PC-9 (cell line): ENCODE measurements around the gene DDIT4. TPM values are rescaled to one million over a fixed set of nuclear protein-coding genes. Genes with fewer than 3 reads are reported as not detected.
A peak's percentile ranks its signal among the peaks of the same experiment; 100 is the strongest.
"Not testable (repeated sequence)": the region's sequence is repeated elsewhere in the genome, so short reads cannot be mapped to it uniquely, and the experiment has no call there.

Experiments
- Bru-seq: library from RNA; stranded (reverse); fragments of 400-500 nt; gene quantifications from one replicate; lab custom pipeline; 2021; lab: Mats Ljungman, UMichigan
- BruChase-seq, 2 experiments: library from RNA; stranded (reverse); fragments of 400-500 nt; gene quantifications; one replicate each; lab custom pipeline; 2021; lab: Mats Ljungman, UMichigan
- BruUV-seq: library from RNA; stranded (reverse); fragments of 400-500 nt; replicated peaks from 2 replicates; lab custom pipeline; 2021; lab: Mats Ljungman, UMichigan
- CTCF ChIA-PET: fragments of 300-600 bp; sonication (Branson Sonifier 250); formaldehyde crosslinking; loops from one replicate; lab custom pipeline; 2022; ENCODE audit warnings: antibody characterized with exemption; lab: Charles Lee
- POLR2A ChIA-PET: fragments of 300-600 bp; sonication (Branson Sonifier 250); formaldehyde crosslinking; loops from one replicate; lab custom pipeline; 2022; ENCODE audit warnings: antibody characterized with exemption; ENCODE audit not compliant: unreplicated experiment; lab: Charles Lee
- DNase-seq, 2 experiments: peaks; one replicate each; pipeline versions ENCODE4 v3.0.0 to v3.0.0-alpha.2; 2015 to 2022; ENCODE audit warnings: mixed read lengths in 1 of 2
- H2AFZ ChIP-seq: fragments of 200-600 bp; sonication (generic); 2 replicates; pipeline ENCODE4 v1.8.1; 2017; ENCODE audit warnings: antibody characterized with exemption
- H3F3A ChIP-seq: fragments of 200-600 bp; sonication (generic); 2 replicates; pipeline ENCODE4 v1.8.1; 2017; ENCODE audit warnings: antibody characterized with exemption, mild to moderate bottlenecking, low read depth; ENCODE audit not compliant: insufficient read depth
- H3K27ac ChIP-seq: fragments of 200-600 bp; sonication (generic); 2 replicates; pipeline ENCODE4 v1.6.1; 2016; ENCODE audit warnings: mixed run types
- H3K27me3 ChIP-seq: fragments of 200-600 bp; sonication (generic); 2 replicates; pipeline ENCODE4 v1.6.1; 2016; ENCODE audit warnings: low read depth, mixed run types; ENCODE audit not compliant: insufficient read depth
- H3K36me3 ChIP-seq: fragments of 200-600 bp; sonication (generic); 2 replicates; pipeline ENCODE4 v1.6.1; 2016; ENCODE audit warnings: low read depth, mixed run types
- H3K4me1 ChIP-seq: fragments of 200-600 bp; sonication (generic); replicated peaks from 2 replicates; pipeline ENCODE4 v1.6.1; 2016; ENCODE audit warnings: mixed run types; ENCODE audit not compliant: insufficient read depth
- H3K4me2 ChIP-seq: fragments of 200-600 bp; sonication (generic); 2 replicates; pipeline ENCODE4 v1.6.1; 2017; ENCODE audit warnings: mixed run types
- H3K4me3 ChIP-seq: fragments of 200-600 bp; sonication (generic); 2 replicates; pipeline ENCODE4 v1.6.1; 2016; ENCODE audit warnings: mixed run types
- H3K79me2 ChIP-seq: fragments of 200-600 bp; sonication (generic); 2 replicates; pipeline ENCODE4 v1.6.1; 2017; ENCODE audit warnings: low read depth, mixed run types
- H3K9me2 ChIP-seq: fragments of 200-600 bp; sonication (generic); 2 replicates; pipeline ENCODE4 v1.8.1; 2017; ENCODE audit warnings: mild to moderate bottlenecking; ENCODE audit not compliant: insufficient read depth
- H3K9me3 ChIP-seq: fragments of 200-600 bp; sonication (generic); 2 replicates; pipeline ENCODE4 v1.8.1; 2016; ENCODE audit warnings: low read depth; ENCODE audit not compliant: insufficient read depth
- H4K20me1 ChIP-seq: fragments of 200-600 bp; sonication (generic); 2 replicates; pipeline ENCODE4 v1.8.1; 2017; ENCODE audit not compliant: insufficient read depth
- EZH2 ChIP-seq: fragments of 200-600 bp; sonication (generic); IDR thresholded peaks from 2 replicates; pipeline ENCODE4 v1.8.0; 2017; ENCODE audit warnings: antibody characterized with exemption, low read depth
- intact Hi-C: fragments of 100-400 bp; cut with micrococcal nuclease; formaldehyde crosslinking; loops from one replicate; pipeline ENCODE4 v1.10.0; 2022; ENCODE audit not compliant: unreplicated experiment
- long read RNA-seq: library from polyadenylated mRNA; stranded (forward); transcript quantifications from one replicate; pipeline ENCODE4 v2.0.0, GENCODE V29; 2022
- total RNA-seq: library from RNA; stranded (reverse); gene quantifications from 2 replicates; pipeline ENCODE4 v1.2.3, GENCODE V29; 2021
- TF ChIP-seq, protein P1 (sequence below): fragments of 200-600 bp; sonication (generic); conservative IDR thresholded peaks from 2 replicates; pipeline ENCODE4 v1.6.1; 2017; ENCODE audit warnings: mixed run types, antibody characterized with exemption, mild to moderate bottlenecking, moderate library complexity

Gene DDIT4
- total RNA-seq (178 and 212 TPM in 2 replicates), Bru-seq, nascent RNA (percentile 99 among the genes with signal in this experiment), BruChase-seq, experiment 1, labeled RNA remaining after a 2-hour chase (percentile 99 among the genes with signal in this experiment), BruChase-seq, experiment 2, labeled RNA remaining after a 6-hour chase (percentile 95 among the genes with signal in this experiment)
- long read RNA-seq, transcript DDIT4-201 (3 exons, 1,748 nt): major isoform, 209 of 249 reads
- long read RNA-seq, transcript DDIT4-203 (2 exons, 753 nt): minor isoform, 11 of 249 reads
- long read RNA-seq, partial matches to known transcripts: 0 of 249 reads
- long read RNA-seq, other reads (novel, unspliced or antisense): 28 of 249 reads

DNA sequence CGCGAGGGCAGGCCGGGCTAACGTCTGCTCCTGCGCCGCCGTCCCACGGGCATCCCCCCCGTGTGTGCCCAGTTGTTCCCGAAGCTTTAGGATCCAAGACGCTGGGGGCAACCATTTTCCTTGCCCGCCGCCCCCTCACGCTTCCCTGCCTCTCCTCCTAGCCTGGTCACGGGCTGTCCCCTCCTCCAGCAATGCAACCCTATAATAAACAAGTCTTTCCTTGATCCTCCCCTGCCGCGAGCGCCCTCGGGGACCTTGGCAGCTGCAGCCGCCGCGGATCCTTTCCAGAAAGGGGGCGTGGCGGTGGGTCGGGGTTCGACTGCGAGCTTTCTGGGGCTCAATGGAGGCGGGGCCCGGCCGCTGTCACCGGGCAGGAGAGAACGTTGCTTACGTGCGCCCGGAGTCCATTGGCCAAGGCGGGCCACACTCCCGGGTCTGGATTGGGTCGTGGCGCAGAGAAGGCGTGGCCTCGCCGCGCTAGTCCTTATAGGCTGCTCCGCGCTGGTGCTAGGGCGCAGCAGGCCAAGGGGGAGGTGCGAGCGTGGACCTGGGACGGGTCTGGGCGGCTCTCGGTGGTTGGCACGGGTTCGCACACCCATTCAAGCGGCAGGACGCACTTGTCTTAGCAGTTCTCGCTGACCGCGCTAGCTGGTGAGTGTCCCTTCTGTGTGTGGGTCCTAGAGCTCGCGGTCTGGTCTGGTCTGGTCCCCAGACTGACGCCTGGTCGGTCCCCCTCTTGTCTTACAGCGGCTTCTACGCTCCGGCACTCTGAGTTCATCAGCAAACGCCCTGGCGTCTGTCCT is at the start of gene DDIT4:
TSS of gene DDIT4 (plus strand) at position 515 of the 803 bp plus-strand sequence. CDS start 293 bp downstream, outside the sequence.
- Histone ChIP-seq H3K27me3 (no peaks in the 10 kb centered on the region), H3K9me3 (no peaks in the 10 kb centered on the region), H4K20me1 (peaks cover 22% of the 10 kb centered on the region), H3K27ac (peak within 1 kb of the TSS; percentile 99), H3K79me2 (peaks cover 34% of the 10 kb centered on the region), H3K4me1 (peaks cover 46% of the 10 kb centered on the region), H3K9me2 (no peaks in the 10 kb centered on the region), H3F3A (peaks cover 74% of the 10 kb centered on the region), H3K4me2 (peak within 1 kb of the TSS; percentile 91), H3K36me3 (peaks cover 25% of the 10 kb centered on the region), H2AFZ (no peak within 1 kb of the TSS), H3K4me3 (peak within 1 kb of the TSS; percentile 88)
- TF ChIP-seq, protein P1, sequence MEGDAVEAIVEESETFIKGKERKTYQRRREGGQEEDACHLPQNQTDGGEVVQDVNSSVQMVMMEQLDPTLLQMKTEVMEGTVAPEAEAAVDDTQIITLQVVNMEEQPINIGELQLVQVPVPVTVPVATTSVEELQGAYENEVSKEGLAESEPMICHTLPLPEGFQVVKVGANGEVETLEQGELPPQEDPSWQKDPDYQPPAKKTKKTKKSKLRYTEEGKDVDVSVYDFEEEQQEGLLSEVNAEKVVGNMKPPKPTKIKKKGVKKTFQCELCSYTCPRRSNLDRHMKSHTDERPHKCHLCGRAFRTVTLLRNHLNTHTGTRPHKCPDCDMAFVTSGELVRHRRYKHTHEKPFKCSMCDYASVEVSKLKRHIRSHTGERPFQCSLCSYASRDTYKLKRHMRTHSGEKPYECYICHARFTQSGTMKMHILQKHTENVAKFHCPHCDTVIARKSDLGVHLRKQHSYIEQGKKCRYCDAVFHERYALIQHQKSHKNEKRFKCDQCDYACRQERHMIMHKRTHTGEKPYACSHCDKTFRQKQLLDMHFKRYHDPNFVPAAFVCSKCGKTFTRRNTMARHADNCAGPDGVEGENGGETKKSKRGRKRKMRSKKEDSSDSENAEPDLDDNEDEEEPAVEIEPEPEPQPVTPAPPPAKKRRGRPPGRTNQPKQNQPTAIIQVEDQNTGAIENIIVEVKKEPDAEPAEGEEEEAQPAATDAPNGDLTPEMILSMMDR: no peak
- TF ChIP-seq EZH2: no peak
- intact Hi-C loops: loop anchor here (1.0 to 5.0 kb wide), 9 partner anchors 19 to 377 kb away; partner anchors contain the start of genes ANAPC16 and ASCC1
- no TSS peak for BruUV-seq
- CTCF ChIA-PET: interaction anchor here (0.6 to 0.8 kb wide), 4 partner anchors 10 to 91 kb away, joined by 3 to 9 read pairs (median 4); no protein-coding TSS in a partner anchor
- peak; percentile 99 to 100 for DNase-seq
- POLR2A ChIA-PET: interaction anchor here (0.5 to 1.0 kb wide), 20 partner anchors 10 to 640 kb away, joined by 3 to 32 read pairs (median 4); partner anchors contain the start of genes ANAPC16 and ASCC1

- Histone ChIP-seq H3K36me3 (peaks cover 39% of the 10 kb centered on the region), H3F3A (peaks cover 56% of the 10 kb centered on the region), H3K79me2 (peaks cover 64% of the 10 kb centered on the region)
- H3K9me3 ChIP-seq, DNase-seq, intact Hi-C loops, H3K4me2 ChIP-seq, H3K27me3 ChIP-seq, BruUV-seq, H3K4me3 ChIP-seq, H4K20me1 ChIP-seq, H2AFZ ChIP-seq, H3K27ac ChIP-seq, H3K4me1 ChIP-seq, H3K9me2 ChIP-seq: not testable (repeated sequence)
- POLR2A ChIA-PET: interaction anchor here (0.5 kb wide), 1 partner anchor 905 kb away, joined by 3 read pairs; the partner anchor contains the start of gene SLC29A3
- CTCF ChIA-PET: interaction anchor here (0.6 to 1.2 kb wide), 2 partner anchors 95 to 179 kb away, joined by 3 to 4 read pairs; no protein-coding TSS in a partner anchor
Observed at GRCh38 chr10:72224191-72224590, 49.5 kb upstream of the DDIT4 start.

DNA sequence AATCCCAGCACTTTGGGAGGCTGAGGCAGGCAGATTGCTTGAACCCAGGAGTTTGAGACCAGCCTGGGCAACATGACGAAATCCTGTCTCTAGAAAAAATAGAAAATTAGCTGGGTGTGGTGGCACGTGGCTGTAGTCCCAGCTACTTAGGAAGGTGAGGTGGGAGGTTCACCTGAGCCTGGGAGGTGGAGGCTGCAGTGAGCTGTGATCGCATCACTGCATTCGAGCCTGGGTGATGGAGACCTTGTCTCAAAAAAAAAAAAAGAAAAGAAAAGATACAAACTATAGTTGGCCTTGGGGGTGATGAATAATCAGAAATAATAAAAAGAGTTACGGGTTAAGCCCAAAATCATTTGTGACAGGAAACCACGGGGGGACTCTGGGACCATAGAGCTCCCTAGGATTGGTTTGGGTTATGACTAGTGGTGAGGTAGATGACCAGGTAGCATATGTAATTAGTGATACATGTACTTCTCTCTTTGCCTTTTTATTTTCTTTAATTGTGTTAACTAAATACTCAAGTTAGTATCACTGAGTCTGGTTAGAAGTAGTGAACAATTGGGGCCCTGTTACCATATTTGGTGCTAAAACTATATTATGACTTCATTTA is 47.2 kb upstream of the DDIT4 start:
- ChIA-PET CTCF (interaction anchor here (0.6 to 0.9 kb wide), 2 partner anchors 101 to 106 kb away, joined by 3 to 5 read pairs; no protein-coding TSS in a partner anchor), POLR2A (interaction anchor here (0.5 kb wide), 1 partner anchor 34 kb away, joined by 8 read pairs; no protein-coding TSS in a partner anchor)
- H3K4me1 ChIP-seq: peaks cover 7% of the 10 kb centered on the region
- no peak for DNase-seq
- H3K36me3 ChIP-seq: peaks cover 43% of the 10 kb centered on the region
- peak overlapping the region; percentile 26; the same call in 1 of the 2 replicates for H3K27ac ChIP-seq
- H3F3A ChIP-seq: peaks cover 39% of the 10 kb centered on the region
- H3K27me3 ChIP-seq: no peaks in the 10 kb centered on the region
- no peaks in the 10 kb centered on the region for H4K20me1 ChIP-seq
- H3K9me2 ChIP-seq: no peaks in the 10 kb centered on the region
- H3K4me2 ChIP-seq: no peak overlapping the region
- H3K9me3 ChIP-seq: no peaks in the 10 kb centered on the region
- no peak overlapping the region for H2AFZ ChIP-seq
- no peak overlapping the region for H3K4me3 ChIP-seq
- no TSS peak for BruUV-seq
- intact Hi-C loops: no loop called here
- no peak for TF ChIP-seq EZH2
- TF ChIP-seq, protein P1: no peak
- peaks cover 64% of the 10 kb centered on the region for H3K79me2 ChIP-seq
